ENCODE results near the gene BTBD19.
"Not testable (repeated sequence)": the region's sequence is repeated elsewhere in the genome, so short reads cannot be mapped to it uniquely, and the experiment has no call there.

BTBD19 gene

GRCh38 chr1:44808063-44808937 lies at the start of gene BTBD19:
Gene BTBD19, plus strand, starts transcription at chr1:44808523. Its CDS starts 298 bp downstream, at chr1:44808821.
- DNase-seq, result no peak

- no peak for DNase-seq
Measured at GRCh38 chr1:44759077-44759476, 49.2 kb upstream of the BTBD19 start.

DNA sequence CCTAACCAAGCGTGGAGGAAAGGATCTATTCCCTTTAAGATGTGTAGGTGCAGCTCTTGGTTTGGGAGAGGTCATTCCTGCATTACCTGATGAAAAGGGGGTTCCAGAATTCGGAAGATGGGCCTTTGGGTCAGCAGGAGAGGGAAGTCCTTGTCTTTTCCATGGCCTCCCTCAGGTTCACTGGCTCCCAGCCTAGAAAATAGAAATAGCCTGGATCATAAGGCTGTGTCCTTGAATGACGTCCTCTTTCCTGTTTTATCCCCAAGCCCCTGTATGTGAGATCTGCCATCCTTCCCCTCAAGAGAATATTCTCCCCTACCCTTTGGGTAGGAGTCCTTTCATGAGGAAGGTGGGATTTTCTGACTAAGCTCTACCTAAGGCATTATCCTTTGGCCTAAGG lies 47.4 kb upstream of the BTBD19 start:
- no peak for DNase-seq

DNA sequence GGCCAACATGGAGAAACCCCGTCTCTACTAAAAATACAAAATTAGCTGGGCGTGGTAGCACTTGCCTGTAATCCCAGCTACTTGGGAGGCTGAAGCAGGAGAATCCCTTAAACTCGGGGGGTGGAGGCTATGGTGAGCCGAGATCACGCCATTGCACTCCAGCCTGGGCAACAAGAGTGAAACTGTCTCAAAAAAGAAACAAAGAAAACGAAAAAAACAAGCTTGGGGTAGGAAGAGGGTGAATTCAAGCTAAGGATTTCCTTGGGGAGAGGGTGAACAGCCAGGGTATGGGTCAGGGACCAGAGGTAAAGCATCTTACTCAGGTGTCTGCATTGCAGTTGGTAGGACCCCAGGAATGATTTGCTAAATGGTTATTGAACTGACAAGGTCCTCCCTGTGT lies 41.9 kb upstream of the BTBD19 start:
- DNase-seq, result not testable (repeated sequence)

GRCh38 chr1:44775078-44775929 lies 33.0 kb upstream of the BTBD19 start, which contains the start of gene RPS8:
Gene RPS8, plus strand, starts transcription at chr1:44775540. Its CDS starts 57 bp downstream, at chr1:44775597.
- peak; percentile 96 for DNase-seq

DNA sequence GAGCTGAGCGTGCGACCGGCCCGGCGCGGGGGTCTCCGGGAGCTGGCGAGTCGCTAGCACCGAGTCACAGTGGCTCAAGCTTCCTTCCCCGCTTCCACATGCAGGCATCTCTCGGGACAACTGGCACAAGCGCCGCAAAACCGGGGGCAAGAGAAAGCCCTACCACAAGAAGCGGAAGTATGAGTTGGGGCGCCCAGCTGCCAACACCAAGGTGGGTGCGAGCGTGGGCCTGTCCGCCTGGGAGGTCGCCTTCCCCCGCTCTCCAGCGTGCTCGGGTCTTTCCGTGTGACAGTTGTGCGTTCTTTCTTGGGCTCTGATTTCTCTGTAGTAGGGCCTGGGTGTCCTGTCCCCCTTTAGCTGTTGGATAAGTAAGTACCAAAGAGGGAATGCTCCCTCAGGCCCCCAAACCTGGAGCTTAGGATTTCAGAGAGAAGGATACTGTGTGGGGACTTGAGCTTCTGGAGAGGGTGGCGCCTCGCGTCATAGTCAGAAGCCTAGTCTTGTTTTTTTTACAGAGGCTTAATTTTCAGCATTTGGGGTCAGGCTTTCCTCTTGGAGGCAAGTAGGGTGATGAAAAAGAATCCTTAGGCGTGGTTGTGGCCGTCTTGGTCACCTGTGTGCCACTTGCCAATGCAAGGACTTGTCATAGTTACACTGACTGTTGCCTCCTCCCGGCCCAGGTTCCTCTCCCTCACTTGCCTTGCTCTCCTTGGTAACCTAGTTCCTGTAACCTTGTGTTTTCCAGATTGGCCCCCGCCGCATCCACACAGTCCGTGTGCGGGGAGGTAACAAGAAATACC lies 32.2 kb upstream of the BTBD19 start:
- no peak for DNase-seq

GRCh38 chr1:44776730-44777068 lies 31.6 kb upstream of the BTBD19 start:
- DNase-seq, result no peak

- no peak for DNase-seq
Measured at GRCh38 chr1:44777547-44777946, 30.8 kb upstream of the BTBD19 start.

DNA sequence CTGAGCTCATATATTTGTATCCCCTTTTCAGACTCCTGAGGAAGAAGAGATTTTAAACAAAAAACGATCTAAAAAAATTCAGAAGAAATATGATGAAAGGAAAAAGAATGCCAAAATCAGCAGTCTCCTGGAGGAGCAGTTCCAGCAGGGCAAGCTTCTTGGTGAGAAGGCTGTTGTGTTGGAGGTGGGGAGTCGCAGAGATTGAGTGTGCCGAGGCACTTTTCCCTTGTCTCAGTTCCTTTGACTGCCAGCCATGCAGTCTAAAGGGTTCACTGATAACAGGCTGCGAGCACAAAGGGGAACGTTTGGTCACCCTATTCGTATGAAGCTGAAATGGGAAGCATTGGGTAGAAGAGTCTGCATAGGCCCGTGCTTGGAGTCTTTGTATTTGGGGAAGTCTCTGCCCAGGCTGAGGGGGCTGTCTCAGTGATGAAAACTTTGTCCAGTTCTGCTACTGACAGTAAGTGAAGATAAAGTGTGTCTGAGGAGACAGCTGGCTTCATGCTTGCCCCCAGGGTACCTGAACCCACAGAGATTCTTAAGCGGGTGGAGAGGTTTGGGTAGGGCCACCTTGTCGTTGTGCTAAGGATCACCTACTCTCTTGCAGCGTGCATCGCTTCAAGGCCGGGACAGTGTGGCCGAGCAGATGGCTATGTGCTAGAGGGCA lies 30.2 kb upstream of the BTBD19 start:
- DNase-seq, result no peak

DNA sequence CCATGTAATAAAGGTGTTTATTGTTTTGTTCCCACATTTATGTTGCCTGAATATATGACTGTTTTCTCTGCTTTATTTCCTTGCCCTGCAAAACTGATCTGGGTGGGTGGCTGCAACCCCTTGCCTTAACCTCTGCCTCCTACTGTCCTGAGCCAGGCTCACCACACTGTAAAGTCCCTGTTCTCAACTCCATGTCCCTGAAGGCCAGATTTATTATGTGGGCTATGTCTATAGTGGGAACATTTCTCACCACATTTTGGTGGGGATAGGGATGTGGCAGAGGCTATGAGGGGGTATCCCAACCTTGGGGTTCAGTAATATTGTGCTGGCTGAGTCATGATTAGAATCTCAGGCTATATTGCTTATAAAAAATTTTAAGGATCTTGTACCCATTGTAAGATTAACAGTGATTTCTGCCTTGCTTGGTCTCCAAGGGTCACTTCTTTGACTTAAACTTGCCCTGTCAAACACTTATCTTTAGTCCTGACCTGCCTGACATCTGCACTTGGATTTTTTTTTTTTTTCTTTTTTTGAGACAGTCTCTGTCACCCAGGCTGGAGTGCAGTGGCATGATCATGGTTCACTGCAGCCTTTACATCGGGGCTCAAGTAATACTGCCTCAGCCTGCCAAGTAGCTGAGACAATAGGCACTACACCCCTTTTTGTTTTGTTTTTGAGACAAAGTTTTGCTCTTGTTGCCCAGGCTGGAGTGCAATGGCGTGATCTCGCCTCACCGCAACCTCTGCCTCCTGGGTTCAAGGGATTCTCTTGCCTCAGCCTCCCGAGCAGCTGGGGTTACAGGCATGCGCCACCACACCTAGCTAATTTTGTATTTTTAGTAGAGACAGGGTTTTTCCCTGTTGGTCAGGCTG lies 29.4 kb upstream of the BTBD19 start:
- DNase-seq, result no peak

DNA sequence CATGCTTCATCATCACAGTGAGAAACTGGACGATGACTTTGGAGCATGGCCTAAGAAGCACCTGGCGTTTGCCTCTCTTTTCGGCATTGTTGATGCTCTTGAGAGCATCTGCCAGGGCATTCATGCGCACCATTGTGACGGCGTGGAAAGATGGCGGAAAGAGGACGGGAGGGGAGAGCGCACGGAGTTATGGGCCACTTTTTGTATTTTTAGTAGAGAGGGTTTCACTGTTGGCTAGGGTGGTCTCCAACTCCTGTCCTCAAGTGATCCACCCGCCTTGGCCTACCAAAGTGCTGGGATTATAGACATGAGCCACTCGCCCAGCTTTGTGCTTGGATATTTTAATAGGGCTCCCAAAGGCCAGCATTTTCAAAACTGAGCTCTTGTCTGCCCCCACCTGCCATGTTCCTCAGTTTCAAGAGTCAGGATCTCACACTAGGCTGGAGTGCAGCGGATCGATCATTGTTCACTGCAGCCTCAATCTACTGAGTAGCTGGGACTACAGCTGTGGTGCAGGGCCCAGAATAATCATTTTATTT lies 27.7 kb upstream of the BTBD19 start:
- no peak for DNase-seq

DNA sequence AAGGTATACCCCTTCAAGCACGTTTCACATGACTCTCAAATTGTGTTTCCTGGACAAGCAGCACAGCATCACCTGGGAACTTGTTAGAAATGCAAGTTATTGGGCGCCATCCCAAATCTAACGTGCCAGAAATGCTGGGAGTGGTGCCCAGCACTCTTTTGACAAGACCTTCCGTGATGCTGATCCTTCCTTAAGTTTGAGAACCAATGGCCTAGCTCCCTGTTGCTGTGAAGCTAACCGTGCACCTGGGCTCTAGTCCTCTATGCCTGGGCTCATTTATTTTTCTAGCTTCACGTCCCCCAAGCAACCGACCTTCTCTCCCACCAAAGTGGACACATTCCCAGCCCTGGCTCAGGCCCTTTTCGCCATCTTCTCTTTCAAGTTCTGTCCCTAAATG lies 24.6 kb upstream of the BTBD19 start:
- no peak for DNase-seq

DNA sequence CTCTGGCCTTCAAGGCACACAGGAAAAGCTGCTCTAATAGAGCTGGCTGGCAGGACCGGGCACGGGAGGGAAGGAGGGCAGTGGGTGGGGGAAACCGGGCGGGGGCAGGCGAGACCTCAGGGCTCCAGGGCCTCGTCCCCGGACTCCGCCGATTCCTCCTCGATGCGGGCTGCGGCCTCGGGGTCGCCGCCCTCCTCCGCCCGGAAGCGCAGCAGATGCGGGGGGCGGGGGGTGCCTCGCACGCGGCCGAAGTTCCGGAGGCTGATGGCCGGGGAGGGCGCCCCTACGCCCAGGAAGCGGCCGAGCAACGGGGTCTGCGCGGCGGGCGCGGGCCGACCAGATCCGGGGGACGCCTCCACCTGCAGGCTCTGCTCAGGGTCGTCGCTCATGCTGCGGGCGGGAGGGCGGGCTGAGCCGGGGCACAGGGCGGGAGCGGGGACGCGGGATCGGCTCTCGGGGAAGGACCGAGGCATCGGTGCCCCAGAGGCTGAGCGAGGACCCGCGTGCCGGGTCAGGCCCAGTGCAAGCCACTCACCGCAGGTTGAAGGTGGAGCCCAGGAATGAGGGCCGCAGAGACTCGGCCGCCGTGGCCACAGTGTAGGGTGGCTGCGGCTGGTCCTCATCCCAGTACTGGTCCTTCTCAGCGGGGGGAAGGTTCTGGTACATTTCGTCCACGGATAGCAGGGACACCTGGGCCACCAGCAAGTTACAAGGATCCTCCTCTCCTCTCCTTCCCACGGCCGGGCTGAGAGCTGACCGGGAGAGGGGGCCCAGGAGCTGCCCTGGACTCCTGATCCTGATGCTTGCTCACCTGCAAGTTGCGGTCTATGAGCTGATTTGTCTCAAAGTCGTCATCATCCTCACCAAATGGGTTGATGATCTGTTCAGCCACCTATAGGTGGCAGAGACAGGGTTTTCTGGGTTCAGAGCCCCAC lies 24.0 kb upstream of the BTBD19 start:
- DNase-seq, result no peak

GRCh38 chr1:44785029-44785380 lies 23.3 kb upstream of the BTBD19 start:
- no peak for DNase-seq

GRCh38 chr1:44785501-44786137 lies 22.7 kb upstream of the BTBD19 start:
- DNase-seq, result no peak

DNA sequence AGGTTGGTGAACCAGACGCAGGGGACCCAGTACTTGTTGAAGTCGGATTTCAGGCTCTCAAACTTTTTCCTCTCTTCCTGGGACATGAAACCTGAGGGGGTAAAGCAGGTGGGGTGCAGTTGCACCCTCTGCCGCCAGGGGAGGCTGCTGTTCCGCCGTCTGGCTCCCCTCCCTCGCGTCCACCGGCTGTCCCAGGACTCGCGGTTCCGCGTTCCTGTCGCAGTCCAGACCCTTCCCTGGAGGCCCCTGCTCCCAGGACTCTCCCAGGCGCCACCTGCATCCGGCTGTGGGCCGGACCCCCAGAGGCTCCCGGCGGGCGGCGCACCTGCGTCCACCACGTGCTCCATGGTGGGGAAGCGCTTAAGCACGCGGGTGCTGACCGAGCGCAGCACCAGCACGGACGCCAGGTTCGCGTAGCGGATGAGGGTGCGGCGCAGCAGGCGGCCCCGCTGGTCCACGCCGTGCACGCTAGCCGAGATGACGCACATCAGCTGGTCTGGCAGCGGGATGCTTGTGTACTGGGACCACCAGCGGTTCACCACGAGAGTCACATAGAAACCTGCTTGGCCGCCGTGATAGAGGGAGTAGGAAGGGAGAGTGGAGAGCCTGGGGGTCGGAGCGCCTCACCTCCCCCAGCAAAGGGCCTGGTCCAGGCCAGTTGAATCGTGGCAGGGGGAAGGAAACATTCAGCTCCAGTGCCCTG lies 22.0 kb upstream of the BTBD19 start:
- DNase-seq, result no peak

GRCh38 chr1:44786841-44787426 lies 21.4 kb upstream of the BTBD19 start:
- DNase-seq, result no peak

DNA sequence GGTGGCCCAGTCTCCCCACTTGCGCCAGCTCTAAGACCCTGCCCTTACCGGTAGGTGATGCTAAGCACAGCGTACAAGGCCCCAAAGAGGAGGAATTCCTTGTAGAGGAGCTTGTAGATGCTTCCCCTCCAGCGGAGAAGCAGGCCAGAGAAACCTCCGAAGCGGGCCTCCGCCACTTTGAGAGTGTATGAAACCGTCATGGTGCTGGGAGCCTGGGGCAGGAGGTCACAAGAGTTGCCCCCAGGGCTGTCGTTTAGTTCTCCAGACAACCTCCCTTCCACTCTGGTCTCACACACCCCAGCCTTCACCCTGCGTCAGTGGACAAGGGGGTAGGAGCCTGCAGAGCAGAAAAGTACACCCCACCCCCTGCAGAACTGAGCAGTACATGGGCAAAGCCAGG lies 20.8 kb upstream of the BTBD19 start:
- DNase-seq, result no peak

Data from NCI-H2107 (cell line).